ENCODE measurements around the gene GLT1D1.

GLT1D1 gene

DNA sequence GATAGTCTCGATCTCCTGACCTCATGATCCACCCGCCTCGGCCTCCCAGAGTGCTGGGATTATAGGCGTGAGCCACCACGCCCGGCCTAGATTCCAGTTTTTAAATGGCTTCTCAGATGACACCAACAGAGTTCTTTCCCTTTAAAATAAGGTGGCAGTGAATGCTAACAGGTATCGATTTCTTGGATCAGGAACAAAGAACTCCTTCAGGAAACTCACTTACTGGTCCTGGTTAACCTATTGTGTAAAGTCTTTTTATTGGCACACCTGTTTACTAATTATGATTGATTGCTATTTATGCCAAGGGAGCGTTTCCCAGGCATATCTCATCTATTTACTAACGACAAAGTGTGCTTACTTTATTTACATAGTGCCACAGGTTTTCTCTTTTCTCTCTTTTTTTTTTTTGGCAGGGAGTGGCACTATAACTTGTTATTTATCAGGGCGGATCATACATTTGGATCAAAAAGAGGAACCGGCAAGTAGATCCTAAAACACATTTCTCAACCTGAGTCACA is 89.7 kb downstream of the GLT1D1 start:
- Histone ChIP-seq H3K36me3 (ENCODE audit: control insufficient read depth, insufficient read depth, low read length) (no peaks in the 10 kb centered on the region), H3K4me3 (ENCODE audit: extremely low read depth, insufficient read depth, low read length, poor library complexity, severe bottlenecking) (no peak overlapping the region), H3K4me1 (ENCODE audit: control insufficient read depth, insufficient read depth, low read length, poor library complexity, severe bottlenecking) (no peaks in the 10 kb centered on the region), H3K27ac (ENCODE audit: low read depth, low read length, severe bottlenecking) (no peak overlapping the region), H3K9me3 (ENCODE audit: control insufficient read depth, low read length) (no peaks in the 10 kb centered on the region)
- WGBS, 2 experiments (ENCODE audit: insufficient coverage in 2 of 2): 89% methylated on average over 4 of the region's 11 CpGs; no CpG with 5 or more reads in 1 of the 2 experiments

- Histone ChIP-seq H3K9me3 (ENCODE audit: control insufficient read depth, low read length) (no peaks in the 10 kb centered on the region), H3K36me3 (ENCODE audit: control insufficient read depth, insufficient read depth, low read length) (no peaks in the 10 kb centered on the region), H3K4me3 (ENCODE audit: extremely low read depth, insufficient read depth, low read length, poor library complexity, severe bottlenecking) (no peak overlapping the region), H3K4me1 (ENCODE audit: control insufficient read depth, insufficient read depth, low read length, poor library complexity, severe bottlenecking) (no peaks in the 10 kb centered on the region), H3K27ac (ENCODE audit: low read depth, low read length, severe bottlenecking) (no peak overlapping the region)
- 93 to 98% methylated on average over 22 to 27 of the region's 27 CpGs for WGBS, 2 experiments (ENCODE audit: insufficient coverage in 2 of 2)
Observed at GRCh38 chr12:128944956-128945355, 91.7 kb downstream of the GLT1D1 start.

DNA sequence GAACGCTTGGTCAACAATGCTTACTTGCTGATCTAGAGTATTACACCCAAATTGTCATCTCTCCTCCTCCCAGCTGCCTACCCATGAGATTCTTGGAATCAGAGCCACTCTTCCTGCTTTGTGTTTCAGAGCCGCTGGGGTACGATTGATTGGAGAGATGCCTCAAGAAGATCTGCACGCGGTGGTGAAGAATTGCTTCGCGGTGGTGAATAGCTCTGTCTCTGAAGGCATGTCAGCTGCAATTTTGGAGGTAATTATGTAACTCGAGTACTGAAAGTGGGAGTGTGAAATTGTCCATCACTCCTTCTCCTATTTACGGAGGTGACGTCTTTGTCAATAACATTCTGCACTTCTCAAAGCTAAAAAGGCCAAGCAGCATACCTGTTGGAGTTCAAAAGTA is 93.9 kb downstream of the GLT1D1 start:
- Histone ChIP-seq H3K9me3 (ENCODE audit: control insufficient read depth, low read length) (no peaks in the 10 kb centered on the region), H3K36me3 (ENCODE audit: control insufficient read depth, insufficient read depth, low read length) (no peaks in the 10 kb centered on the region), H3K4me1 (ENCODE audit: control insufficient read depth, insufficient read depth, low read length, poor library complexity, severe bottlenecking) (no peaks in the 10 kb centered on the region), H3K4me3 (ENCODE audit: extremely low read depth, insufficient read depth, low read length, poor library complexity, severe bottlenecking) (no peak overlapping the region), H3K27ac (ENCODE audit: low read depth, low read length, severe bottlenecking) (no peak overlapping the region)
- 91 to 95% methylated on average over 7 to 9 of the region's 10 CpGs for WGBS, 2 experiments (ENCODE audit: insufficient coverage in 2 of 2)

DNA sequence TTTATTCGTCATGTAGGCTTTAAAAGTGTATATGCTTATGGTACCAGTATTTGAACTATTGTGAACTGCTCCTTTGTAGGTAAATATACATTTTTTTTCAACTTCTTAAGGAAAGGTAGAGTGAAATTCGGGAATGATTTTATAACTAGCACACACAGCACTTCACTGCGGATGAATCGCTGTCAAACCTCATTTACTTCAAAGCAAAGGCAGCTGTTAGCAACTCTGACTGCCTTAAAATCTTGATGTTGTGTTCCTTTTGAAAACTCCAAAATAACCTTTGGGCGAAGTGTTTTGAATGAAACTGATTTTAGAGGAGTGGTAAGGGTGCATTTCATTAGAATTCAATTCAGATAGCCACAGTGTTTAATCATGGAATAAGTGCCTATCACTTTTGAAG is 95.8 kb downstream of the GLT1D1 start:
- no peak overlapping the region for H3K27ac ChIP-seq (ENCODE audit: low read depth, low read length, severe bottlenecking)
- 100% methylated on average over 1 of the region's 5 CpGs; no CpG with 5 or more reads in 1 of the 2 experiments for WGBS, 2 experiments (ENCODE audit: insufficient coverage in 2 of 2)
- H3K4me3 ChIP-seq (ENCODE audit: extremely low read depth, insufficient read depth, low read length, poor library complexity, severe bottlenecking): no peak overlapping the region
- no peaks in the 10 kb centered on the region for H3K4me1 ChIP-seq (ENCODE audit: control insufficient read depth, insufficient read depth, low read length, poor library complexity, severe bottlenecking)
- no peaks in the 10 kb centered on the region for H3K9me3 ChIP-seq (ENCODE audit: control insufficient read depth, low read length)
- H3K36me3 ChIP-seq (ENCODE audit: control insufficient read depth, insufficient read depth, low read length): no peaks in the 10 kb centered on the region

DNA sequence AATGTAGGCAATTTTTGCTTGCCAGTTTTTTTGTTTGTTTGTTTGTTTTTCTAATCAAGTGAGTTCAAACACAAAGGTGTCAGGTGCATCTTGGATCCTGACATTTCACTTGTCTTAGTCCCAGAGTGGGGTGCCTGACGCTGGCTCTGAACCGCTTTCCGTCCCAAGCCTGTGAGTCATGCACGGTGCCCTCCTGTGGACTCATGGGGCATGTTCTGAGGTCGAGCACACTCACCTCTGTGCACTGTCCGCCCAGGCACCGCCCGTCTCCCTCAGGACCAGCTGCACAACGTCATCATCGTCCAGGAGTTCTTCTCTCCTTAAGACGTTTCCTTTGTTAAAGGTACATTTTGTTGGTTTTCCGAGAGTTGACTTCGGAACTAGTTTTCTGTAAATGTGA is 98.2 kb downstream of the GLT1D1 start:
- H3K27ac ChIP-seq (ENCODE audit: low read depth, low read length, severe bottlenecking): no peak overlapping the region
- no peaks in the 10 kb centered on the region for H3K9me3 ChIP-seq (ENCODE audit: control insufficient read depth, low read length)
- no peaks in the 10 kb centered on the region for H3K4me1 ChIP-seq (ENCODE audit: control insufficient read depth, insufficient read depth, low read length, poor library complexity, severe bottlenecking)
- no peak overlapping the region for H3K4me3 ChIP-seq (ENCODE audit: extremely low read depth, insufficient read depth, low read length, poor library complexity, severe bottlenecking)
- 85 to 94% methylated on average over 13 of the region's 13 CpGs for WGBS, 2 experiments (ENCODE audit: insufficient coverage in 2 of 2)
- H3K36me3 ChIP-seq (ENCODE audit: control insufficient read depth, insufficient read depth, low read length): no peaks in the 10 kb centered on the region

DNA sequence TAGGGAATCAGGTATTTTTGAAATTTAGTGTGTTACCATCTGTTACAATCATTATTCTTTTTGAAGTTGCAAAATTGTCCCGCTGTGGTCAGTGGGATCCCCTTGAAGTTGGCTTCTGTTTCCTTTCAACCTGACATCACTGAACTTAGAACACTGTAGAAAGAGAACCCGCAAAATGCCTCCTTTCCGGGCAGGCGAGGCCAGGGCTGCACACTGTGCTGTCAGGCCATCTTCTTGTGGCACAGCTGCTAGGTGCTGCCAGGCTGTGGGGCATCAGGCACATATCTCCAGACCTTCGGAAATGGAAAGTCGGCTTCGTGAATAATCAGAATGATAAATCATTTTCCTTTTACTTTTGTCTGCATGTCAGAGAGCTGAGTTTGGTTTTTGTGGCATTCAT is 103.5 kb downstream of the GLT1D1 start:
- no peak overlapping the region for H3K27ac ChIP-seq (ENCODE audit: low read depth, low read length, severe bottlenecking)
- no peak overlapping the region for H3K4me3 ChIP-seq (ENCODE audit: extremely low read depth, insufficient read depth, low read length, poor library complexity, severe bottlenecking)
- no peaks in the 10 kb centered on the region for H3K36me3 ChIP-seq (ENCODE audit: control insufficient read depth, insufficient read depth, low read length)
- no peaks in the 10 kb centered on the region for H3K9me3 ChIP-seq (ENCODE audit: control insufficient read depth, low read length)
- peaks cover 4% of the 10 kb centered on the region for H3K4me1 ChIP-seq (ENCODE audit: control insufficient read depth, insufficient read depth, low read length, poor library complexity, severe bottlenecking)
- 89 to 96% methylated on average over 4 of the region's 7 CpGs for WGBS, 2 experiments (ENCODE audit: insufficient coverage in 2 of 2)

DNA sequence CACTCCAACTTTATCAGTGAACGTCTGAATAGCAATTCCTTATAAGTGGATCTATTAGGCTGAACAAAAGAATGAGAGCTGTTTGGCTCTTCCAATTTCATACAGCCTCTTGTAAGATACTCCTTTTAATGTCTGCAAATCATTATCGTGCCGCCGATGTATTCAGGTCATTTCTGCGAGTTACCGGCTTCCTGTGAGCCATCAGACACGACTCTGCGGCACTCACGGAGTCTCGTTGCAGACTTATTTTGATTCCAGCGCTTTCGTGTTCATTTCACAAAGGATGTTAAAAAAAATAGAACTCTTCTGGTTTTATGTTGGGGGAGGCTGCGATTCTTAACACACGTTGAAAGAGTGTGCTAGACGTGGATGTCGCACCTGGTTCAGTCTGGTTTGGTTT is 106.6 kb downstream of the GLT1D1 start:
- Histone ChIP-seq H3K9me3 (ENCODE audit: control insufficient read depth, low read length) (no peaks in the 10 kb centered on the region), H3K4me3 (ENCODE audit: extremely low read depth, insufficient read depth, low read length, poor library complexity, severe bottlenecking) (no peak overlapping the region), H3K27ac (ENCODE audit: low read depth, low read length, severe bottlenecking) (no peak overlapping the region), H3K36me3 (ENCODE audit: control insufficient read depth, insufficient read depth, low read length) (no peaks in the 10 kb centered on the region), H3K4me1 (ENCODE audit: control insufficient read depth, insufficient read depth, low read length, poor library complexity, severe bottlenecking) (peaks cover 4% of the 10 kb centered on the region)
- WGBS, 2 experiments (ENCODE audit: insufficient coverage in 2 of 2): 90% methylated on average over 12 to 13 of the region's 16 CpGs

- no peak overlapping the region for H3K27ac ChIP-seq (ENCODE audit: low read depth, low read length, severe bottlenecking)
- H3K36me3 ChIP-seq (ENCODE audit: control insufficient read depth, insufficient read depth, low read length): no peaks in the 10 kb centered on the region
- 67% methylated on average over 7 to 8 of the region's 8 CpGs for WGBS, 2 experiments (ENCODE audit: insufficient coverage in 2 of 2)
Observed at GRCh38 chr12:128961308-128961902, 108.1 kb downstream of the GLT1D1 start.

GRCh38 chr12:128961957-128962356 is 108.7 kb downstream of the GLT1D1 start:
- Histone ChIP-seq H3K9me3 (ENCODE audit: control insufficient read depth, low read length) (no peaks in the 10 kb centered on the region), H3K4me3 (ENCODE audit: extremely low read depth, insufficient read depth, low read length, poor library complexity, severe bottlenecking) (no peak overlapping the region), H3K36me3 (ENCODE audit: control insufficient read depth, insufficient read depth, low read length) (no peaks in the 10 kb centered on the region), H3K27ac (ENCODE audit: low read depth, low read length, severe bottlenecking) (no peak overlapping the region), H3K4me1 (ENCODE audit: control insufficient read depth, insufficient read depth, low read length, poor library complexity, severe bottlenecking) (peaks cover 4% of the 10 kb centered on the region)
- 70 to 86% methylated on average over 4 to 8 of the region's 11 CpGs for WGBS, 2 experiments (ENCODE audit: insufficient coverage in 2 of 2)

More at GRCh38 chr12:128961308-128961902, 108.1 kb downstream of the GLT1D1 start:
- Histone ChIP-seq H3K4me3 (ENCODE audit: extremely low read depth, insufficient read depth, low read length, poor library complexity, severe bottlenecking) (no peak overlapping the region), H3K9me3 (ENCODE audit: control insufficient read depth, low read length) (no peaks in the 10 kb centered on the region), H3K4me1 (ENCODE audit: control insufficient read depth, insufficient read depth, low read length, poor library complexity, severe bottlenecking) (peaks cover 4% of the 10 kb centered on the region)

DNA sequence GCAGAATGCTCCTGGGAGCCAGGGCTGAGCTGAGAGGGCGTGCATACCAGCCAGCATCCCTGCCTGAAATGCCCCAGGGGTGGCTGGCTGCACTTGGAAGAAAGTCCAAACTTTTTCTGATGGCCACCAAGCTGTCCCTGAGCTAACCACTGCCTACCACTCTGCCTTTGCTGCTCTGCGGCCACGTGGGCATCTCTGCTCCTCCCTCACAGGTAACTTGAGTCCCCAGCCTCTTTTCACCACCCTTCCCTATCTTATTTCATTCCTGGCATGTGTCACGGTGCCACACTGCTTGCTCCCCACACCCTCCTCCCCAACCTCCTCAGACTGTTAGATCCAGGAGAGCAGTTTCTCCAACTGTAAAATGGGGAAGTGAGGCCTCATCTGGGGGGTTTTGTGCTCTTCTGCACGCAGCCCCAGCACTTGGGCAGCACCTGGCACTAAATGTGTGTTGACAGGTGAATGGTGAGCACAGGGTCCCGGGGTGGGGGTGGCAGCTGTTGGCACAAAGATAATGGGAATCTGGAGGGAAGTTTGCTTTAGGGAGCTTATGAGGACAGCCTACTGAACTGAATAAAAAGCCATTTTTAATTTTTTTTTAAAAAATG is 113.0 kb downstream of the GLT1D1 start:
- Histone ChIP-seq H3K9me3 (ENCODE audit: control insufficient read depth, low read length) (no peaks in the 10 kb centered on the region), H3K4me1 (ENCODE audit: control insufficient read depth, insufficient read depth, low read length, poor library complexity, severe bottlenecking) (peaks cover 17% of the 10 kb centered on the region), H3K4me3 (ENCODE audit: extremely low read depth, insufficient read depth, low read length, poor library complexity, severe bottlenecking) (no peak overlapping the region), H3K36me3 (ENCODE audit: control insufficient read depth, insufficient read depth, low read length) (no peaks in the 10 kb centered on the region), H3K27ac (ENCODE audit: low read depth, low read length, severe bottlenecking) (no peak overlapping the region)
- WGBS, 2 experiments (ENCODE audit: insufficient coverage in 2 of 2): 62 to 64% methylated on average over 2 to 5 of the region's 6 CpGs

DNA sequence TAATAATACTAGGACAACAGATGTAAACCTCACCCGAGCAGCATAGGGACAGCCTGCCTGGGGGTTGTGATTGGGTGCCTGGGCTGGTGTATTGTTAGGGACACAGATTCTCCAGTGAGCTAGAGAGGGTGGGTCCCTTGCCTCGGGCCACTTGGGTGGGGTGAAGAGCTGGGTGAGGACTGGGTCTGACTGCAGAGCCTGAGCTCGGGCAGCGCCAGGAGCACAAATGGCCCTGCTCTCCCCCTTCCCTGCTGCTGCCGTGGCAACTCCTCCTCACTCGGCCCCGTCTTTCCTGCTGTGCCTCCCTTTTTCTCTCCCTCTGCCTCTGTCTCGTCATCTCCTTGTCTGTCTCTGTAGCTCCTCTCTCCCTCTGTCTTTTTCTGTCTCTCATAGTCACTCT is 115.4 kb downstream of the GLT1D1 start:
- H3K4me1 ChIP-seq (ENCODE audit: control insufficient read depth, insufficient read depth, low read length, poor library complexity, severe bottlenecking): peaks cover 13% of the 10 kb centered on the region
- no peak overlapping the region for H3K27ac ChIP-seq (ENCODE audit: low read depth, low read length, severe bottlenecking)
- no peak overlapping the region for H3K4me3 ChIP-seq (ENCODE audit: extremely low read depth, insufficient read depth, low read length, poor library complexity, severe bottlenecking)
- H3K36me3 ChIP-seq (ENCODE audit: control insufficient read depth, insufficient read depth, low read length): no peaks in the 10 kb centered on the region
- H3K9me3 ChIP-seq (ENCODE audit: control insufficient read depth, low read length): no peaks in the 10 kb centered on the region
- WGBS, 2 experiments (ENCODE audit: insufficient coverage in 2 of 2): 42 to 53% methylated on average over 6 to 7 of the region's 8 CpGs
